Stimulated activated CD4-positive, alpha-beta T cell treated with anti-CD3 and anti-CD28 coated beads, TNF-alpha, amount 100 ng/mL, for 4 hours (primary cell): Measurements from ENCODE around the gene PRICKLE3.
"Not testable (repeated sequence)": the region's sequence is repeated elsewhere in the genome, so short reads cannot be mapped to it uniquely, and the experiment has no call there.

Experiments used
- DNase-seq, 3 experiments: peaks; one replicate each; pipeline ENCODE4 v3.0.0-alpha.2; 2020; ENCODE audit warnings: low read depth in 3 of 3

PRICKLE3 gene

DNA sequence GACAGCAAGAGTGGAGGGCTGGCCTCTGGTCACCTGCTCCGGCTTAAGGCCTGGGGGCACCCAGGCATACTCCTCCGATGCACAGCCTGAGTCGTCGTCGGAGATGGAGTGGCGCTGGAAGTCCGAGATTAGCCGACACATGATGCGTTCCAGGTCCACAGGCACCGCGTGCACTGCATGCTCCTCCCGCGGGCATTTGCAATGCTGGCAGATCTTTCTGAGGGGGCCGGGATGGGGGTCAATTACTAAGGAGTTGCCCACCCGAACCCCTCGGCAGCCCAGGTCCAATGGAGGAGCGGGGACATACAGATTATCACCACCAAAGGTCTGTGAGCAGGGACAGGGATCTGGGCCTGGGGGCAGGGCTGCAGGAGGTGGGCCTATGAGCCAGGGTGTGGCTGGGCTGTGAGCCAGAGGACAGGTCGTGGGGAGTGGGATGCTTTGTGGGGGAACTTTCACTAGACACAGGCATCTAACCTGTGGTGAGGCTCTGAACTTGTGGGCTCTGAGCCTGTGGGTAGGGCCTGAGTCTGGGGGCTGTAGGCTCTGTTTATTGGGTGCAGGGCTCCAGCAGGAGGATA lies 2.4 kb downstream of the PRICKLE3 start:
- DNase-seq, result no peak

- DNase-seq, result no peak
Observed at GRCh38 chrX:49179358-49179757, 6.8 kb downstream of the PRICKLE3 start.

DNA sequence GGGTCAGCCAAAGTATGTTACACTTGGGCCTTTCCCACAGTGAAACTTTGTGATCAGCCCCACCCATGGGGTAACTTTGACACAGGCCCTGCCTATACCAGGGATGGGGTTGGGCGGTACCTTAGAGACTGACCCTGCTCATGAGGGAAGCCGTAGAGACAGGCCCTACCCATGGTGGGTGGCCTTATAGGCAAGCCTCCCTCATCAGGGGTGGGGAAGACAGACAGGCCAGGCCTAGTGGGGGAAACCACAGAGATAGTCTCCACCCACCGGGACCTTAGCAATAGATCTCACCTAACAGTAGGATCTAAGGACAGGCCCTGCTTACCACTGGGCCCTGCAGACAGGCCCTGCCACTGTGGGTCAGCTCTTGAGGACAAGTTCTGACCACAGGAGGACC lies 7.6 kb downstream of the PRICKLE3 start:
- no peak for DNase-seq

DNA sequence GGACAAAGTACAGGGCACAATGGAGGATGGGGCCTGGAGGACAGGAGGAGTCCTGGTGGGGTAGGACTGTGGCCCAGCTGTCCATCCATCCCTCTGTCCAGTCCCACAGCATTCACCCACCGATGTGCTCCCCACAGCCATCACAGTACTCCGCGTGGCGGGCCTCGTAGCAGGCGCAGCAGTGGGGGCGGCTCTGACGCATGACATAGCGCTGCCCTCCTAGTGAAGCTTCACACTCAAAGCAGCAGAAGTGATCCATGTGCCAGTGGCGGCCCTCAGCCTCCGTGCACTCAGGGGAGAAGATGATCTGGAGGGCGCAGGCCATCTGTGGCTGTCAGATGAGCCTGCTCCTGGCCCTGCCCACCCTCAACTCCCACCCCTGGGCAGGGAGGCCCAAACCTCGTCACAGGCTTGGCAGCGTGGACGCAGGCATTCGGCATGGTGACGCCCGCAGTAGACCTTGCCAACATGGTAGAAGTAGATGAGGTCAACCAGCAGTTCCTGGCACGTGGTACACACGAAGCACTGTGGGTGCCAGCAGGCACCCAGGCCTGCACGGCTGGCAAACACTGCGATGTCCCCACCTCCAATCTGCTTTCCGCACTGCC lies 8.2 kb downstream of the PRICKLE3 start:
- DNase-seq, result no peak

GRCh38 chrX:49177338-49177833 lies 8.8 kb downstream of the PRICKLE3 start:
- DNase-seq, result no peak

- no peak for DNase-seq
Observed at GRCh38 chrX:49176421-49177326, 9.5 kb downstream of the PRICKLE3 start.

GRCh38 chrX:49175435-49176274 lies 10.5 kb downstream of the PRICKLE3 start:
- no peak for DNase-seq

GRCh38 chrX:49174723-49175122 lies 11.4 kb downstream of the PRICKLE3 start:
- no peak for DNase-seq

GRCh38 chrX:49173544-49173943 lies 12.6 kb downstream of the PRICKLE3 start:
- DNase-seq, result not testable (repeated sequence)

DNA sequence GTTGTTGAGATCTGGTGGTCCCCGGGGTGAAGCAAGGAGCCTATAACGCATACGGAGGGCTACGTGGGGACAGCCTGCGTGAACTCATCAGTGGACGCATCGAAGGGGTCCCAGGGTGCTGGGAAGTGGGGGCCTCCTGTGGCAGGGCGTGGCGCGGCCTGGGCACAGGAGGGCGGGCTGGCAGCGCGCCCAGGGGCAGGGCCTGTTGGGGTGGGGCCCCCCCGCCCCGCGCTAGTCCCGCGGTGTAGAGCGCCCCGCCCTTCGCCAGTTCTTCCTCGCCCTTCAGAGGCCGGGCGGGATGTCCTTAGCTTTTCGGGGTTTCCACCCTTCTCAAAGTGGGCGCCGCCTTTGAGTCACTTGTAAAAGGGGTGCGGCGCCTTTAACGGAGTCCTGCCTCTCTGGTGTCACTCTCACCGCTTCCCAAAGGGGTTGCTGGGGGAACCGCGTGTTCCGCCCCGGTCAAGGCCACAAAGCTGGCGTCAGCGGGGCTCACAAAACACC lies 13.8 kb downstream of the PRICKLE3 start:
- peak in 1 of 3 experiments; percentile 50 for DNase-seq

- DNase-seq, result peak in 2 of 3 experiments; percentile 52 to 54
Observed at GRCh38 chrX:49171752-49172279, 14.4 kb downstream of the PRICKLE3 start, which contains the start of gene PLP2. PLP2 (plus strand) TSS chrX:49171898; CDS start chrX:49172001, 103 bp downstream.

- no peak for DNase-seq
Observed at GRCh38 chrX:49167740-49168108, 18.4 kb downstream of the PRICKLE3 start.

DNA sequence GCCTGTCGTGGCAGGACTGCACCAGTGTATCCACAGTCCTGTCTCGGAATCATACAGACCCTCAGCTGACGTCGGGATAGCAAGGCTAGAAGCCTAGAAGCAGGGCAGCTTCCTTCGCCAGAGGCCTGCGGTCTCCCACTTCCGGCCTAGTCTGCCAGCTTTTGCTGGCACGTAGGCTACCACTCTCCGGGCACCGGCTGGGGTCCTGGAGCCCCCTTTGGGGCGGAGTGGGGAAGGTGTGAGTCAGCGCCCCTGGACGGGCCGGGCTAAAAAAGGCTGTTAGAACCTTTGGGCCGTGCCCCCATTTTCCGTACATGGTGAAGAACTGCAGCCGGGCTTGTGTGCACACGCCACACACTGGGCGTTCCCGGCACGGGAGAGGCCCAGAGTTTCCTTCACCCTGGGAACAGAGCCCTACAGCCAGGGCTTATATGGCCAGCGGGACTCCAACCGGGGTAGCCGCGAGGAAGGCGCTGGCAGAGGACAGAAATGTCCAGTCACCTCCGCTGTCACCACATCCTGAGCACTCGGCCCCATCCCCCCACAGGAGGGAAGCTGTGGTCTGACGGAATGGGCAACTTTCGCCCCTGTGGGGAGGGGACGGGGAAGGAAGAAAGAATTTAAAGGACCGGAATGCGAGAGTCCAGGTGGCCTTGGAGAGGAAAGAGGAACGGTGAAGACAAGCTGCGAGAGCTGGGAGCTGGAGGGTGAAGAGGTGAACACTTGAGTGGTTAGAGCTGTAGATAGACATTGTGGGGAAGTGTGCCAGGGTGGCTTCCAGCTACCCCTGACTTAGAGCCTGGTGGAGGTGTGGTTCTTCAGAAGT lies 19.0 kb downstream of the PRICKLE3 start:
- DNase-seq, result no peak

- peak in 2 of 3 experiments; percentile 43 to 49 for DNase-seq
Observed at GRCh38 chrX:49165901-49166881, 20.0 kb downstream of the PRICKLE3 start.

DNA sequence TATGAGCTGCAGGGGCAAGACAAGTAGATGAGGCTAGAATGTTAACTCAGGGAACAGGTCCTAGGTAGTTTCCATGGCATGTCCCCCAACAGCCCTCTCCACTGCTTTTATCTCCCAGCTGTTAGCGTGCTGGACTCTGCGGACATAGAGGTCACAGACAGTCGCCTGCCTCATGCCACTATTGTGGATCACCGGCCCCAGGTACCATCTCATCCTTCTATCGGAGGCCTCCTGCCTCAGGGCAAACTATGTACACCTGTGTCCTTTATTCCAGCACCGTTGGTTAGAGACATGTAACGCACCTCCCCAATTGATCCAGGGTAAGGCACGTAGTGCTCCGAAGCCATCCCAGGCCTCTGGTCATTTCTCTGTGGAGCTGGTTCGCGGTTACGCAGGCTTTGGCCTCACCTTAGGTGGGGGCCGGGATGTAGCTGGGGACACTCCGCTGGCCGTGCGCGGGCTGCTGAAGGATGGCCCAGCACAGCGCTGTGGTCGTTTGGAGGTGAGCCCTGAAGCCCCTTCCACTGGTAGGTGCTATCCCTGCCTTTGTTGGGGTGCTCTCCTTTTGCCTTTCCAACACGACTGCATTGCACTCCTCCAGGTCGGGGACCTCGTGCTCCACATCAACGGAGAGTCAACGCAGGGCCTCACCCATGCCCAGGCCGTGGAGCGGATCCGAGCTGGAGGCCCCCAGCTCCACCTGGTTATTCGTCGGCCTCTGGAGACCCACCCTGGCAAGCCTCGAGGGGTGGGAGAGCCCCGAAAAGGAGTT lies 21.4 kb downstream of the PRICKLE3 start:
- DNase-seq, result no peak

DNA sequence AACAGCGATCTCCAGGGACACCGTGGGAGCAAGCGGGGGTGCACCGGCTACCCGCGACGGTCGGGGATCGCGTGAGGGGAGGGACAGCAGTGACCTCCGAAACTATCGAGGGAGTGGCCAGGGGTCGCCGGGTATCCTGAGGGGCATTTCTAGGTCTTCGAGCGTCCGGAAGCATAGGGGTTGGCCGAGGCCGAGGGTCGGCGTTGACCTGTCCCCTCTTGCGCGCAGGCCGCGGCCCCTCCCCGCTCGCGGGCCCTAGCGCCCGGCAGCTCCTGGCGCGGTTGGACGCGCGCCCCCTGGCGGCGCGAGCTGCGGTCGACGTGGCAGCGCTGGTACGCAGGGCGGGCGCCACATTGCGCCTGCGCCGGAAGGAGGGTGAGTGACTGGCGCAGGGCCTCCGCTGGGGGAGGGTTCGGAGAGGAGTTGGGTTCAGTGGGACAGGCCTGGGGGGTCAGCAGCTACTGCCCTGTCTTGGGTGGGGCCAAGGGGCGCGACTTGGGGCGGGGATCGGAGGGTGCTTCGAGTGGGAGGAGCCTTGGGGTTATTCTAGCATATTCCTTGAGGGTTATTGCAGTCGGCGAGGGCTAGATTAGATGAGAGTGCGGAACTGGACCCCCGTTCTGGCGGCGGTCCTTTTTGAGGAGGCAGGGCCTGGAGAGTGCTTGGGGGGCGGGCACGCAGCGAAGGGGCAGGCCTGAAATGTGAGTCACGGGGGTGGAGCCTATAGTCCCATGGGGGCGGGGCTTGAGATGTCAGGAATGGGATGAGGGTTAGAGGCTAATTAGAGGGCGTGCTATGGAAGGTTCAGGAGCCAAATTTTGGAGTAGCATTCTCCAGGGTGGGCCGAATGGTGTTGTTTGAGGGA lies 22.4 kb downstream of the PRICKLE3 start:
- peak; percentile 53 to 65 (median 62) for DNase-seq

DNA sequence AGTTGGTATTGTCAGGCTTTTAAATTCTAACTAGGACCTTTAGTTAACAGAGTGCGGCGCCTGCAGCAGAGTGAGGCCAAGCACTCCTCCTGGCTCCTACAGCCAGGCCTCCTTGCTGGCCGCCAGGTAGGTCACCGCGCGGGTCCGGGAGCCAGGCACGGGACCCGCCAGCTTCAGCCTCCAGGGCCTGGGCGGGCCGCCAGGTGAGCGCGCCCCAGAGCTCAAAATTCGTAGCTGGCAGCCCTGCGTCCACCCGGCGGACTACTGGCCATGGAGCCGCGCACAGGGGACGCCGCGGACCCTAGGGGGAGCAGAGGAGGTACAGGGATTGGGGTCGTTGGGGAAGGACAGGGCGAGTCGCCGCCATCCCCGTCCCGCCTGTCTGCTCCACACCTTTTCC lies 23.6 kb downstream of the PRICKLE3 start, which contains the start of gene MAGIX:
Gene MAGIX (plus strand): TSS at position 139 of the 400 bp plus-strand sequence. CDS start 132 bp downstream, at position 271.
- DNase-seq, result no peak
